T-helper 2 cell treated with Interferon-gamma antibody and Interleukin-4, amounts not matched to agents 100 ng/mL and 5 ng/mL, for 36 hours (primary cell): ENCODE measurements around the gene PPP1R14C. TPM values are rescaled to one million over a fixed set of nuclear protein-coding genes. Genes with fewer than 3 reads are reported as not detected.

Experiments
- intact Hi-C: fragments of 100-400 bp; cut with micrococcal nuclease; formaldehyde crosslinking; loops from one replicate; pipeline ENCODE4 v1.15.1; 2023
- total RNA-seq: library from RNA; stranded (reverse); gene quantifications from 2 replicates; pipeline ENCODE4 v1.2.3, GENCODE V29; 2022

PPP1R14C gene
- total RNA-seq, 1 donor from 2014 or later = 0.27 TPM

DNA sequence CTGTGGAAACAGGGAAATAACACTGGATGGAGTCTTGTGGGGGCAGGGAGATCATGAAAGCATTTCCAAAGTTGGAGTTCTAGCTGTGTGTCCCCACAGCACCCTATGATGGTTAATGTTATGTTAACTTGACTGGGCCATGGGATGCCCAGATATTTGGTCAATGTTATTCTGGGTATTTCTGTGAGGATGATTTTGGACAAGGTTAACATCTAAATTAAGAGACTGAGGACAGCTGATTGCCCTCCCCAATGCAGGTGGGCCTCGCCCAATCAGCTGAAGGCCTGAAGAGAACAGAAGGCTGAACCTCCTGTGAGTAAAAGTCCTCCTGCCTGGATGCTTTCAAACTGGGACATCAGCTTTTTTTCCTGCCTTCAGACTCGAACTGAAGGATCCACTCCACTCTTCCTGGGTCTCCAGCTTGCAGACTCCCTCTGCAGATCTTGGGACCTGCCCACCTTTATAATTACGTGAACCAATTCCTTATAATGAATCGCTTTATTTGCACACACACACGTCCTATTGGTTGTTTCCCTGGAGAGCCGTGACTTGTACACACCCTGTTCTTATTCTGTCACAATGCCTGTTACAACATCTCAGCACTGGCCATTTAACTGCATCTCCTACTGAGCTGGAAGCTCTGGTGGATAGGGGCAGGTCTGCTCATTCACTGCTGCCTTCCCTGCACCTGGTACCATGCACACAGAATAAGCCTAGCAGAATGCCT, 126.4 kb downstream of the PPP1R14C start:
- intact Hi-C loops = no loop called here

- intact Hi-C loops = no loop called here
Observed at GRCh38 chr6:150269857-150270223, 127.0 kb downstream of the PPP1R14C start.

- intact Hi-C loops = no loop called here
Observed at GRCh38 chr6:150270330-150271052, 127.6 kb downstream of the PPP1R14C start.

- intact Hi-C loops = no loop called here
Observed at GRCh38 chr6:150271172-150271500, 128.3 kb downstream of the PPP1R14C start.

DNA sequence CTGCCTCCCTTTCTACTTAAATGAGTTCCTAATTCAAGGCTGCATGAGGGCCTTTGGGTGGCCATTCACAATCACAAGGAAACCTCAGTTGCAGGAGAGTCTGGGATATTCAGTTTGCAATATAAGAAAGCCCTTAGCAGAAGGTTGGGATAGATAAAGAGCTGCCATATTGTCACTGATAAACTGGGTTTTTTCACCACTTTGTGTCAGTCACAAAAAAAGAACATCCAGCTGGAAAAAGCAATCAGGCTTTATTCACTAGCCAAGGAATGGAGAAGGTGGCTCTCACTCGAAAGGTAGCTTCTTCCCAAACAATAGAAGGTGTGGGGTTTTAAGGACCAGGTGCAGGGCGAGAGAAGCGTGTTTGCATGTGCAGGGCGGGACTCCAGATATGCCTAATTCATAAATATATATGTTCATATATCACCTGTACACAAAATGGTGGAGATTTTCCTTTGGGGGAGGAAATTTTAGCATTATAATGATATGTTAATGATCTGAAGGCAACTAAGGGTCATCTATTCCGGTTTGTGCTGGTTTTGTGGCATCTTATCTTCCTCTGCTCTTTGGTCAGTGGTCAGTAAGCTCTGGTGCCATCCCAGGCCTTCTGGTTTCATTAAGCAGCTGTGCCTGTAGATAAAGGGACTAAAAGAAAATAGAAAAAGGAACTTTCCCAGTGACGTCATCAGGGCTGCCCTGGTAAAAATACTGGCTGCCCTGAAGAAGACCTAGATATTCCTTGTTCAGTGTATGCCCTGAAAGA, 128.8 kb downstream of the PPP1R14C start:
- intact Hi-C loops = no loop called here

- intact Hi-C loops = no loop called here
Observed at GRCh38 chr6:150272264-150272975, 129.6 kb downstream of the PPP1R14C start.

DNA sequence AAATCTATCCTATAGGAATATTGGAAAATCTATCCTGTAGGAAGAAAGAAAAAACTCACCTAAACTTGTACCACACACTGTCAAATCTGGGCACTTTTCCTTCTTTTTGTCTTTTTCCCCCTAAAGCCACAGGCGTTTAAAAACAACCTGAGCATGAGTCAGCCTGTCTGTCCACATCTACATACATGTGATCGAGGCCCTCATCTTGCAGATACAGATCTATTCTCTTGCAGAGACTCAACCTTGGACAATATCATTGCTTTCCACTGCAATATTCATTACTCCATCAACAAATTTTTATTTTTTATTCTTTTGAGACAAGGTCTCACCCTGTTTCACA, 130.1 kb downstream of the PPP1R14C start:
- intact Hi-C loops = no loop called here

DNA sequence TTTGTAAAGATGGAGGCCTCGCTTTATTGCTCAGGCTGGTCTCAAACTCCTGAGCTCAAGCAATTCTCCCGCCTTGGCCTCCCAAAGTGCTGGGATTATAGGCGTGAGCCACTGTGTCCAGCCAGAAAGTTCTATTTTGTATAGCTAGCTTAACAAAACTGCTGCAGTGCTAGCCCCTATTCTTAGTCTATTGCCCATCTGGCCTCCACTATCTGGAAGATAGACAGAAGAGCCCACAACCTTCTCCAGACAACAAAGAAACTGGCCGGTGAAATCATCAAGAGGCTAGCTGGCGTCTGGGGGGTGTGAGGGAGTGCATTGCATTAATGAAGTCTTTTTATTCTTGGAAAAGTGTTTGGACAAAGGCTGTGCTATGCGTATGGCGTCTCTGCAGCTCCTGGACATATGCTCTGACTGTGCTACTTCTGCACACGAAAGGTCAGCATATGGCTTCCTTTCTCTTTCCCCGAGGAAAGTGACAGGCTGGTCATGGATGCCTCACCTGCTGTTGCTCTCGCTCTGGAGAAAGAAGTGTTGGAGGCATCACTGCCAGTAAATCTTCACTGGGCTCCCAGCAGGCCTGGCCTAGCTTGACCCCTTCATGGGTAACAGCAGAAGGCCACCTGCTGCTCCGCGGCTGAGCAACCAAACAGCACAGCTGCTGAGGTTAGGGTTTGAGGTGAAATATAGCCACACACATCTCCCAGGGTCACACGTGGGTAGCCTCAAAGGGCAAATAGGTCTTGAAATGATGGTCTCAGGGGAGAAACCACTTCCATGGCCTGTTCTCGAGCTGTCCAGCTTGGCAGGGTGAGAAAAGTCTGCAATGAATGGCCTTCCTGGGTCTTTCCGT, 130.8 kb downstream of the PPP1R14C start:
- intact Hi-C loops = no loop called here

DNA sequence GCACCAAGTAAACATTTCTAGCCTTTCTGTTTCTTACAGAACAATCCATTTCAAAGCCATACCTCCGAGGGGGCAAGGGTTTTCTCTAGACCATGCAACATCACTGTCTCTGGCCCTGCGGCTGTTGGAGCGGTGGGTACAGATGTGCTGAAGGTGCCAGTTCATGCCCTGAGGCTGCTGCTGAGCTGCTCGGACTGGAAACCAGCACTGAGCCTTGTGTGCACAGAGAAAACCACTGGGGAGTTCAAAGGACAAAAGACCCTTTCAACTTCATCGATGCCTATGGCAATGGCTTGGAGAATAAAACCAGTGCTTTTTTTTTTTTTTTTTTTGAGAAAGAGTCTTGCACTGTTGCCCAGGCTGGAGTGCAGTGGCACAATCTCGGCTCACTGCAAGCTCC, 132.6 kb downstream of the PPP1R14C start:
- intact Hi-C loops = no loop called here

DNA sequence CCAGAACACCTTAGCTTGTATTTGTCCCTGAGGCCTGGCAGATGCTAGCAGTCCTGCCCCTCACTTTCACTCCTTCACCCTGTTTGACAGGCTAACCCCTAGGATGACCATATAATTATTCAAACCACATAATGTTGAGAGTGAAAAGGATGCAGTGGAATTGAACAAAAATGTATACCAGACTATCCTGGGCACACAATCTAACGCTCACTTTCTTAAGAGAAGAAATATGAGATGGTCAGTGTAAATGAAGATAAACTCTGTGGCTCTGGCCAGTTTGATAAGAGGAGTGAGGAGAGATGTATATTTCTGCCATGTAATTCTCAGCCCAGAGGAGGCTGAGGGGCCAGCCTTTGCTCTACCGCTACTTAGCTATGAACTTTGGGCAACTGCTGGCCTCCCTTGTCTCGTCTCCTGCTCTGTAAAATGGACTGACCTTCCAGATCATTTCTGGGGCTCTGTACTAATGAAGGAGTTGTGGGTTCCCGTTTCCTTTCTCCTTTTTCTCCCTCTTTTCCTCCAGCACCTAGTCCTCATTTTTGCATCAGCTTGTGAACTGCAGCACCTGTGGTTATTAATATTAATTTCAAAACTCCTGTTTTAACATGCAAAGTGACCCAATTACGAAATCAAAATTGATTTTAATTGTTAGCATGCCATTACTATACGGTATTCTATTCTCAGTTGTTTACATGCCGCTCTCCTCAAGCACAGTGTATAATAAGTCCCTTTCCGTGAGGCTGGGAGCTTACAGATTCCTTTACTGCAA, 133.5 kb downstream of the PPP1R14C start:
- intact Hi-C loops = no loop called here

- intact Hi-C loops = no loop called here
Observed at GRCh38 chr6:150276937-150277742, 134.3 kb downstream of the PPP1R14C start.

GRCh38 chr6:150279533-150279932, 136.7 kb downstream of the PPP1R14C start:
- intact Hi-C loops = no loop called here

DNA sequence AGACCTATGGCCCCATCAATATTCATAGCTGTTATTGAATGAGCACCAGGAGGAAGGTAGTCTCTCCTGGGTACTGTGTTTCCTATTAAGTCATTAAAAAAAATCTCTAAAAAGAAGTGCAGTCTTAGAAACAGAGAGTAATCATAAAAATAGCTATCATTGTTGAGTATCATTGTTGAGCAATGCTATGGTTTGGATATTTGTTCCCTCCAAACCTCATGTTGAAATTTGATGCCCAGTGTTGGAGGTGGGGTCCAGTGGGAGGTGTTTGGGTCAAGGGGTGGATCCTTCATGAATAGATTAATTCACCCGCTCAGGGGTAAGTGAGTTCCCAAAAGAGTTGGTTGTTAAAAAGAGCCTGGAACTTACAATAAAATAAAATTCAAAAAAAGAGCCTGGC, 137.9 kb downstream of the PPP1R14C start:
- intact Hi-C loops = no loop called here

- intact Hi-C loops = no loop called here
Observed at GRCh38 chr6:150281767-150282166, 138.9 kb downstream of the PPP1R14C start.

- intact Hi-C loops = no loop called here
Observed at GRCh38 chr6:150282806-150283205, 140.0 kb downstream of the PPP1R14C start.

DNA sequence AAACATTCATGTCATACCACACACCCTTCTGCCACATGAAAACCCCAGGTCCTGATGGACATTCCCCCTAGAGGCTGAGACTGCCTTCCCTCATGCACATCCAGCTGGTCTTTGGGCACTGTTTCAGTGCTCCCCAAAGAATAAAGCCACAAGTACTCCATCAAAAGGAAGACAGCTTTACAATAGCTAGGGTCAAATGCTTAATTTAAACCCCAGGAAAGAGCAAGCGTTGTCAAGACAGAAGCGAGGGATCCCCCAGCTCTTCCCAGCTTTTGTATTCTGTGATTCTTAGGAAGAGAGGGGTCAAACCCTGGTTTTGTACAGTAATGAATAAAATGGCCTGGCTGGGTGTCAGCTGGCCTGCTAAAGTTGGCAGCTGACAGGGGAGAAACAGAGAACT, 143.6 kb downstream of the PPP1R14C start:
- intact Hi-C loops = no loop called here

- intact Hi-C loops = no loop called here
Observed at GRCh38 chr6:150286912-150287311, 144.1 kb downstream of the PPP1R14C start.

DNA sequence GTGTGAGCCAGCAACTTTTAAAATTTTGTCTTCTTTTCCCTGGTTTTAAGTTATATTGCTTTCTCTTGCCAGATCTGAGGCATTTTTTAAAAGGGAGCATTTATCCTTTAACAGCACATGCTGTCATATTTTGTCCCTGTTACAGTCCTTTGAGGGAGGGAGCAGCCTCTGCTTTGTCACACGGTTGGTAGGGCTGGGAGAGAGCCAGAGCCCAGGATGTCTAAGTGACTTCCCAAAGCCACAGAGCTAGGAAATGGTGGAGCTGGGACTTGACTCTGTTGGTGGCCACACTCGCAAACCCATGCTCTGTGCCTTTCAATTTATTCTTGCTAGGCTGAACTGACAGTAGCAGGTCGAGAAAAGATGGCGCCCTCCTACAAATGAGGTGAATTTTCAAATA, 145.6 kb downstream of the PPP1R14C start:
- intact Hi-C loops = no loop called here

GRCh38 chr6:150289454-150290071, 146.7 kb downstream of the PPP1R14C start:
- intact Hi-C loops = no loop called here
